Natural killer cell (primary cell): ENCODE measurements around the gene SLC9A8. TPM values are rescaled to one million over a fixed set of nuclear protein-coding genes. Genes with fewer than 3 reads are reported as not detected.
A peak's percentile ranks its signal among the peaks of the same experiment; 100 is the strongest.

Experiments
- ATAC-seq, 3 donors: fragments of 150-1000 bp in 2 of 3; fragments of 200-7000 bp in 1 of 3; cut with Tn5 transposase; 1 replicate in 1 of 3; 2 replicates in 2 of 3; pipeline ENCODE4 v1.10.0; 2021; ENCODE audit warnings: mild to moderate bottlenecking in 2 of 3, moderate library complexity in 2 of 3
- DNase-seq, 2 donors: peaks; one replicate each; pipeline versions ENCODE4 v3.0.0 to v3.0.0-alpha.2; 2013 to 2021; ENCODE audit warnings: mixed read lengths in 1 of 2
- H3K27ac ChIP-seq: one replicate; pipeline ENCODE4 v1.5.1; 2013; ENCODE audit warnings: mild to moderate bottlenecking, low read length
- H3K27me3 ChIP-seq: one replicate; pipeline ENCODE4 v1.6.1; 2013; ENCODE audit warnings: low read length; ENCODE audit not compliant: control insufficient read depth, insufficient read depth
- H3K36me3 ChIP-seq: one replicate; pipeline ENCODE4 v1.6.1; 2013; ENCODE audit warnings: low read length; ENCODE audit not compliant: control insufficient read depth, insufficient read depth
- H3K4me1 ChIP-seq: one replicate; pipeline ENCODE4 v1.6.1; 2013; ENCODE audit warnings: low read length; ENCODE audit not compliant: control insufficient read depth, insufficient read depth
- H3K4me3 ChIP-seq: one replicate; pipeline ENCODE4 v1.5.1; 2013; ENCODE audit warnings: low read length
- H3K9me3 ChIP-seq: one replicate; pipeline ENCODE4 v1.6.1; 2013; ENCODE audit warnings: low read length; ENCODE audit not compliant: control insufficient read depth, insufficient read depth
- H3K27ac Mint-ChIP-seq, 2 donors: one replicate each; pipeline ENCODE4 v1.8.0; 2022; ENCODE audit warnings: mild to moderate bottlenecking in 2 of 2, mixed read lengths in 2 of 2, moderate library complexity in 1 of 2
- H3K27me3 Mint-ChIP-seq, 2 donors: one replicate each; pipeline ENCODE4 v1.8.0; 2022; ENCODE audit warnings: low read depth in 2 of 2, mixed read lengths in 2 of 2
- H3K36me3 Mint-ChIP-seq: one replicate; pipeline ENCODE4 v1.8.0; 2022; ENCODE audit warnings: mixed read lengths
- H3K4me1 Mint-ChIP-seq, 2 donors: one replicate each; pipeline ENCODE4 v1.8.0; 2022; ENCODE audit warnings: mixed read lengths in 2 of 2
- H3K4me3 Mint-ChIP-seq: one replicate; pipeline ENCODE4 v1.8.0; 2022; ENCODE audit warnings: mild to moderate bottlenecking, moderate library complexity, mixed read lengths
- H3K9me3 Mint-ChIP-seq, 2 donors: one replicate each; pipeline ENCODE4 v1.8.0; 2022; ENCODE audit warnings: mixed read lengths in 2 of 2
- CTCF ChIP-seq: fragments of 200-600 bp; IDR thresholded peaks from one replicate; pipeline ENCODE4 v1.8.0; 2022; ENCODE audit warnings: antibody characterized with exemption
- WGBS: methylation state at CpG from one replicate; pipeline ENCODE4 v1.1.7; 2013; ENCODE audit warnings: missing lambda C conversion rate; ENCODE audit not compliant: insufficient coverage; 5-methylcytosine and 5-hydroxymethylcytosine counted together
- intact Hi-C: fragments of 100-400 bp; cut with micrococcal nuclease; formaldehyde crosslinking; loops from one replicate; pipeline ENCODE4 v1.14.2; 2022
- total RNA-seq, 4 donors: library from RNA; stranded (reverse); fragments of 120-200 nt in 1 of 4; gene quantifications; one replicate each; pipeline versions ENCODE4 v1.2.3 to v1.2.4, GENCODE V29; 2013 to 2022

The SLC9A8 gene
- total RNA-seq, 3 donors from 2014 or later (not counting 1 experiment from before 2014, with no cell fraction given) = 54.5 to 68.7 (median 58.8) TPM

DNA sequence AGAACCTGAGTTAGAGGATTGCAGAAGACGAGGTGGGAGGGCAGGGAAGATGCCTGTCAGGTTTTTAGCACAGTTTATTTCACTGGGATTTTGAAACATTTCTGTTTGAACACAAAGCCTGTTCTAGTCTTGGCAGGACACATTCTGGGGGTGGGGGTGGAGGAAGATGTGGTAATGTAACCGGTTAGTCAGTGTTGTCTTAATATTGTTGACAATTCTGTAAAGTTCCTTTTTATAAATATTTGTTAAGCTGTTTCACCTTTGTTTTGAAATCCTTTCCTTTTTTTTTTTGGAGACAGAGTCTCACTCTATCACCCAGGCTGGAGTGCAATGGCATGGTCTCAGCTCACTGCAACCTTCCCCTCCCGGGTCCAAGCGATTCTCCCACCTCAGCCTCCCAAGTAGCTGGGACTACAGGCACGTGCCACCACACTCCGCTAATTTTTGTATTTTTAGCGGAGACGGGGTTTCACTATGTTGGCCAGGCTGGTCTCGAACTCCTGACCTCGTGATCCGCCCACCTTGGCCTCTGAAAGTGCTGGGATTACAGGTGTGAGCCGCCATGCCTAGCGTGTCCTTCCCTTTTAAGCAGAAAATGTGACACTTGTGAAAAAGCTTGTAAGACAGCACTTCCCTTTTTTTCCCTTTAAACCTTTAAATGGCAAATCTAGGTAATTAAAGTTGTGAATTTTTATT is 20.2 kb downstream of the SLC9A8 start:
- peak overlapping the region in 1 of 2 donors; percentile 31 for H3K27ac Mint-ChIP-seq
- Histone ChIP-seq H3K36me3 (peaks cover 20% of the 10 kb centered on the region), H3K9me3 (no peaks in the 10 kb centered on the region), H3K4me3 (no peak overlapping the region), H3K27me3 (no peaks in the 10 kb centered on the region), H3K27ac (no peak overlapping the region), H3K4me1 (no peaks in the 10 kb centered on the region)
- TF ChIP-seq CTCF = no peak
- WGBS = 85% methylated on average over 13 of the region's 13 CpGs
- H3K4me1 Mint-ChIP-seq = peaks cover 23 to 24% of the 10 kb centered on the region in 2 donors
- H3K4me3 Mint-ChIP-seq = no peak overlapping the region
- DNase-seq = no peak
- peaks cover 14% of the 10 kb centered on the region for H3K36me3 Mint-ChIP-seq
- intact Hi-C loops = no loop called here
- no peaks in the 10 kb centered on the region for H3K9me3 Mint-ChIP-seq
- no peaks in the 10 kb centered on the region for H3K27me3 Mint-ChIP-seq
- ATAC-seq = no peak

DNA sequence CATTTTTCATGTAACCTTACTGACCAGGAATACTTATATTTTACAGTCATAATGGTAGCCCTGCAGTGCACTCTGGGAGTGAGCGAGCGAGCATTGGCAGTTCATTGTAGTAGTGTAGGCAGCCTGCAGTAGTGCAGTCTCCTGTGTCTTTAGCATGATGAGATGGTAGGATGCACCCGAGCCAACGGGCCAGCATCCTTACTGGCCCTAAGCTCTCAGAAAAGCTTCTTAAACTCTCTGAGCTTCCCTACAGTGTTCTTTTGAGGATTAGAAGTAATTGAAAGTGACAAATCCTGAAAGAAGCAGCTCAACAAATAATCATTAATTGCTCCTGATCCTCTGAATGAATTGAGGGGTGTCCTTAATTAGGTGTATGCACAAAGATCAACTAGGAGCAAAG is 20.9 kb downstream of the SLC9A8 start:
- Histone ChIP-seq H3K4me1 (no peaks in the 10 kb centered on the region), H3K36me3 (peaks cover 22% of the 10 kb centered on the region), H3K4me3 (no peak overlapping the region), H3K9me3 (no peaks in the 10 kb centered on the region), H3K27ac (no peak overlapping the region), H3K27me3 (no peaks in the 10 kb centered on the region)
- Mint-ChIP-seq H3K9me3 (no peaks in the 10 kb centered on the region), H3K4me1 (peaks cover 23 to 28% of the 10 kb centered on the region in 2 donors), H3K27ac (peak overlapping the region in 1 of 2 donors; percentile 31), H3K36me3 (peaks cover 14% of the 10 kb centered on the region), H3K4me3 (no peak overlapping the region), H3K27me3 (no peaks in the 10 kb centered on the region)
- TF ChIP-seq CTCF = no peak
- ATAC-seq (no peak), DNase-seq (no peak)
- intact Hi-C loops = no loop called here
- WGBS = 97% methylated on average over 4 of the region's 4 CpGs

DNA sequence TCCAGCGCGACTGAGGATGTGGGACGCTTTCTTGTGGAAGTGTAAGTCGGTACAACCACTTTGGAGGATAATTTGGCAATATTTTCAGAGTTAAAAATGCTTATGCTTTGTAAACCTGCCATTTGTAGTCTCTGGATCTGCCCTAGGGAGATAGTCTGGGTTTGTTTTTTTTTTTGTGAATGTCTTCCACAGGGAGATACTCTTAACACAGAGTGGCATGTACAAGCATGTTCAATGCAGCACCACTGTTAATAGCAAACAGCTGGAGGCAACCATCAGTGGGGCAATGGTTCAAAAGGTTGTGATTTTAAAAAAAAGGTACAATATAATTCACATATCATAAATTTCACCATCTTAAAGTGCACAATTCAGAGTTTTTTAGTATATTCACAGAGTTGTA is 22.4 kb downstream of the SLC9A8 start:
- Histone ChIP-seq H3K4me3 (no peak overlapping the region), H3K4me1 (no peaks in the 10 kb centered on the region), H3K9me3 (no peaks in the 10 kb centered on the region), H3K36me3 (peaks cover 23% of the 10 kb centered on the region), H3K27ac (no peak overlapping the region), H3K27me3 (no peaks in the 10 kb centered on the region)
- ATAC-seq (no peak), DNase-seq (no peak)
- Mint-ChIP-seq H3K36me3 (peaks cover 8% of the 10 kb centered on the region), H3K27ac (no peak overlapping the region), H3K27me3 (no peaks in the 10 kb centered on the region), H3K4me1 (peaks cover 23 to 24% of the 10 kb centered on the region in 2 donors), H3K4me3 (no peak overlapping the region), H3K9me3 (no peaks in the 10 kb centered on the region)
- no peak for TF ChIP-seq CTCF
- intact Hi-C loops = no loop called here
- 98% methylated on average over 4 of the region's 4 CpGs for WGBS

GRCh38 chr20:49838546-49838945 is 25.9 kb downstream of the SLC9A8 start:
- Histone ChIP-seq H3K9me3 (no peaks in the 10 kb centered on the region), H3K4me3 (no peak overlapping the region), H3K27me3 (no peaks in the 10 kb centered on the region), H3K36me3 (peaks cover 21% of the 10 kb centered on the region), H3K4me1 (no peaks in the 10 kb centered on the region), H3K27ac (no peak overlapping the region)
- no peak for ATAC-seq
- intact Hi-C loops = no loop called here
- H3K27me3 Mint-ChIP-seq = no peaks in the 10 kb centered on the region
- H3K4me1 Mint-ChIP-seq = peaks cover 10 to 11% of the 10 kb centered on the region in 2 donors
- H3K4me3 Mint-ChIP-seq = no peak overlapping the region
- no peaks in the 10 kb centered on the region for H3K9me3 Mint-ChIP-seq
- no peak overlapping the region for H3K27ac Mint-ChIP-seq
- no peak for DNase-seq
- no peaks in the 10 kb centered on the region for H3K36me3 Mint-ChIP-seq
- TF ChIP-seq CTCF = no peak
- 87% methylated on average over 6 of the region's 8 CpGs for WGBS
